ENCODE data around the gene ACSL1.

The ACSL1 gene

GRCh38 chr4:184825141-184825895 lies 450 bp downstream of the ACSL1 start:
- H3K4me3 ChIP-seq (ENCODE audit: low read length) = peak overlapping the region; percentile 73
- peak; percentile 38 for DNase-seq (ENCODE audit: low read depth)
- TF ChIP-seq, protein P1, sequence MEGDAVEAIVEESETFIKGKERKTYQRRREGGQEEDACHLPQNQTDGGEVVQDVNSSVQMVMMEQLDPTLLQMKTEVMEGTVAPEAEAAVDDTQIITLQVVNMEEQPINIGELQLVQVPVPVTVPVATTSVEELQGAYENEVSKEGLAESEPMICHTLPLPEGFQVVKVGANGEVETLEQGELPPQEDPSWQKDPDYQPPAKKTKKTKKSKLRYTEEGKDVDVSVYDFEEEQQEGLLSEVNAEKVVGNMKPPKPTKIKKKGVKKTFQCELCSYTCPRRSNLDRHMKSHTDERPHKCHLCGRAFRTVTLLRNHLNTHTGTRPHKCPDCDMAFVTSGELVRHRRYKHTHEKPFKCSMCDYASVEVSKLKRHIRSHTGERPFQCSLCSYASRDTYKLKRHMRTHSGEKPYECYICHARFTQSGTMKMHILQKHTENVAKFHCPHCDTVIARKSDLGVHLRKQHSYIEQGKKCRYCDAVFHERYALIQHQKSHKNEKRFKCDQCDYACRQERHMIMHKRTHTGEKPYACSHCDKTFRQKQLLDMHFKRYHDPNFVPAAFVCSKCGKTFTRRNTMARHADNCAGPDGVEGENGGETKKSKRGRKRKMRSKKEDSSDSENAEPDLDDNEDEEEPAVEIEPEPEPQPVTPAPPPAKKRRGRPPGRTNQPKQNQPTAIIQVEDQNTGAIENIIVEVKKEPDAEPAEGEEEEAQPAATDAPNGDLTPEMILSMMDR (conservative IDR thresholded peaks at IDR 0.05; ENCODE audit: low read length) = no peak

GRCh38 chr4:184824776-184825084 lies 1.0 kb downstream of the ACSL1 start:
- TF ChIP-seq, protein P1 (conservative IDR thresholded peaks at IDR 0.05; ENCODE audit: low read length) = no peak
- DNase-seq (ENCODE audit: low read depth) = no peak
- H3K4me3 ChIP-seq (ENCODE audit: low read length) = peak overlapping the region; percentile 73

DNA sequence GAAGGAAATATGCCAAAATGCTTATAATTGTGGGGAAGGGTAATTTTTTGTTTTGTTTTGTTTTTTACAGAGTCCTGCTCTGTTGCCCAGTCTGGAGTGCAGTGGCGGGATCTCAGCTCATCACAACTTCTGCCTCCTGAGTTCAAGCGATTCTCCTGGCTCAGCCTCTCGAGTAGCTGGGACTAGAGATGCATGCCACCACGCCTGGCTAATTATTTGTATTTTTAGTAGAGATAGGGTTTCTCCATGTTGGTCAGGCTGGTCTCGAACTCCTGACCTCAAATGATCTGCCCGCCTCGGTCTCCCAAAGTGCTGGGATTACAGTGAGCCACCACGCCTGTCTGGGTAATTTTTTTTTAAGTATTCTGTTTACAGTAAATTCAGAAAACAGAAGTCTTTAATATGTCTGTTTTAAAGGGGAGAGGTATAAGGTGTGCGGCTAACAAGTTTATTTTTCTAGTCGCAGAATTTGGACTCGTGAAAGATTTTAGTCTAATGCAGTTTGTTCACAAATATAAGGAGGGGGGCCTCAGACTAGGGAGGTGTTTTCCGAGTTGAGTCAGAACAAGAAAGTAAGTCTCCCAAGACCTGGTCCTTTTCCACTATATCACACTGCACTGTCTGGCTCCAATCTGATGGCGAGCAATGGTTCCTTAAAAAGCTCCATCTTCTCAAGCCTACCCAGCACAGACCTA lies 1.5 kb downstream of the ACSL1 start:
- TF ChIP-seq, protein P1 (conservative IDR thresholded peaks at IDR 0.05; ENCODE audit: low read length) = no peak
- no peak for DNase-seq (ENCODE audit: low read depth)
- peak overlapping the region; percentile 73 for H3K4me3 ChIP-seq (ENCODE audit: low read length)

DNA sequence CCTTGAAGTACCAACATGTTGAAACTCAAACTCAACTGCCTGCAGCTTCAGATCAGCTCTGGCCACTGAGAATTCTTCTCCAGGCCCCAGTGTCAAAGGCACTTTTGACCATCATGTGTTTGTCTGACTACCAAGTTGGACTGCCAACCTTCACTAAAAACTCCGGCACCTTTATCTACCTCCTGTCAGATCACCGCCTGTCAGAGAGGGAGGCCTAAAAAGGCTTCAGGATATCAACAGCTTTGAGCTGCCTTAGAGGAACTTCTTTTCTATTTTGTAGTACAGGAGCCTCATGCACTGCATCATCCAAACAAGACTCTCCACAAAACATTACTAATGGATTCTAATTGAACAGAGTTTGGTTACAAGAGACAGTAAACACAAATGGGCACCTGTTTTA lies 2.8 kb downstream of the ACSL1 start:
- TF ChIP-seq, protein P1 (conservative IDR thresholded peaks at IDR 0.05; ENCODE audit: low read length) = no peak
- no peak for DNase-seq (ENCODE audit: low read depth)
- H3K4me3 ChIP-seq (ENCODE audit: low read length) = no peak overlapping the region

DNA sequence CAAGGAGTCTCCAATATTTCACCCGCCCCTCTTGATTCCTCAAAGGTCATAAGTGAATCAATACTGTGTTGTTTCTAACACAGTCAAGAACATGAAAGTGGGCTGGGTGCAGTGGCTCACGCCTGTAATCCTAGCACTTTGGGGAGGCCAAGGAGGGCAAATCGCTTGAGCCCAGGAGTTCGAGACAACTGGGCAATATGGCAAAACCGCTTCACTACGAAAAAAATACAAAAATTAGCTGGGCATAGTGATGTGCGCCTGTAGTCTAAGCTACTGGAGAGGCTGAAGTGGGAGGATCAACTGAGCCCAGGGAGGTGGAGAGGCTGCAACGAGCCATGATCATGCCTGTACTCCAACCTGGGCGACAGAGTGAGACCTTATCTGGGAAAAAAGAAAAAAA lies 3.4 kb downstream of the ACSL1 start:
- no peak overlapping the region for H3K4me3 ChIP-seq (ENCODE audit: low read length)
- DNase-seq (ENCODE audit: low read depth) = no peak
- TF ChIP-seq, protein P1 (conservative IDR thresholded peaks at IDR 0.05; ENCODE audit: low read length) = no peak

DNA sequence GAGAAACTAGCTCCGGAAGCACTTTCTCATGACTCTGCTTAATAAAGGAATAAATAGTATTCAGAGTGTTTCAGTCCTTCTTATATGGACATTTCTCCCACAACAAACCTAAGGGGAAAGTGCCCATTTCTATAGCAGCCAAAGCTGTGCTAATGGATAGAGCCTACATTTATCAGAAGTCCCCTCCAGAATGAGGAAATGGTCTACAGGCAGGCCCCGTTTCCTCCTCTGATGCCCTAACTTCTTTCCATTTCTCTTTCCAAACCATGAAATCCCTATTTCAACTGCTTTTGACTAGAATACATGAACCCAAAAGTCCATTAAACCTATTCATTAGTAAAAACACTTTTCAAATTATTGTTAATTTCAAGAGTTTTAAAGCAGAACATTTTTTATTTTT lies 4.5 kb downstream of the ACSL1 start:
- TF ChIP-seq, protein P1 (conservative IDR thresholded peaks at IDR 0.05; ENCODE audit: low read length) = no peak
- DNase-seq (ENCODE audit: low read depth) = no peak
- no peak overlapping the region for H3K4me3 ChIP-seq (ENCODE audit: low read length)

- DNase-seq (ENCODE audit: low read depth) = no peak
- H3K4me3 ChIP-seq (ENCODE audit: low read length) = no peak overlapping the region
- TF ChIP-seq, protein P1 (conservative IDR thresholded peaks at IDR 0.05; ENCODE audit: low read length) = no peak
These were observed 6.0 kb downstream of the ACSL1 start for GRCh38 chr4:184819786-184820185.

Measured in AG10803 (cell line).